SH-SY5Y (cell line): ENCODE results near the gene KCTD6.

ENCODE experiments used
- GATA2 ChIP-seq: IDR thresholded peaks from 2 replicates; pipeline ENCODE4 v1.6.1; 2011; ENCODE audit warnings: mild to moderate bottlenecking, low read depth, low read length
- GATA3 ChIP-seq: IDR thresholded peaks from 2 replicates; pipeline ENCODE4 v1.6.1; 2011; ENCODE audit warnings: low read depth, mild to moderate bottlenecking, low read length, moderate library complexity

Gene KCTD6

GRCh38 chr3:58496206-58496857, 4.4 kb downstream of the KCTD6 start:
- TF ChIP-seq GATA3 (no peak), GATA2 (no peak)

- TF ChIP-seq GATA3 (no peak), GATA2 (no peak)
Observed at GRCh38 chr3:58497097-58497496, 5.2 kb downstream of the KCTD6 start.

GRCh38 chr3:58502872-58503271, 11.0 kb downstream of the KCTD6 start:
- TF ChIP-seq GATA3 (no peak), GATA2 (no peak)

- TF ChIP-seq GATA2 (no peak), GATA3 (no peak)
Observed at GRCh38 chr3:58507356-58508078, 15.6 kb downstream of the KCTD6 start.

GRCh38 chr3:58508437-58508836, 16.5 kb downstream of the KCTD6 start:
- TF ChIP-seq GATA2 = no peak
- TF ChIP-seq GATA3 = no peak

- TF ChIP-seq GATA3 (no peak), GATA2 (no peak)
Observed at GRCh38 chr3:58514405-58514804, 22.5 kb downstream of the KCTD6 start.

GRCh38 chr3:58518291-58518789, 26.4 kb downstream of the KCTD6 start:
- TF ChIP-seq GATA2 (no peak), GATA3 (no peak)

- no peak for TF ChIP-seq GATA3
- TF ChIP-seq GATA2 = no peak
Observed at GRCh38 chr3:58519668-58520402, 27.9 kb downstream of the KCTD6 start.

- no peak for TF ChIP-seq GATA2
- TF ChIP-seq GATA3 = no peak
Observed at GRCh38 chr3:58520403-58521335, 28.8 kb downstream of the KCTD6 start.

- no peak for TF ChIP-seq GATA3
- no peak for TF ChIP-seq GATA2
Observed at GRCh38 chr3:58521336-58521670, 29.4 kb downstream of the KCTD6 start.

- TF ChIP-seq GATA3 = no peak
- TF ChIP-seq GATA2 = no peak
Observed at GRCh38 chr3:58521917-58522631, 30.2 kb downstream of the KCTD6 start.

- TF ChIP-seq GATA2 (no peak), GATA3 (no peak)
Observed at GRCh38 chr3:58522759-58523425, 31.0 kb downstream of the KCTD6 start.

GRCh38 chr3:58524326-58524888, 32.5 kb downstream of the KCTD6 start:
- no peak for TF ChIP-seq GATA3
- TF ChIP-seq GATA2 = no peak
